HUES64 (cell line): ENCODE measurements around the gene ABT1.

Source experiments
- H3K27ac ChIP-seq: 2 replicates; pipeline ENCODE4 v1.7.0; 2013; ENCODE audit warnings: low read depth, low read length, inconsistent platforms
- H3K27me3 ChIP-seq: 2 replicates; pipeline ENCODE4 v1.6.1; 2013; ENCODE audit warnings: mild to moderate bottlenecking, low read length; ENCODE audit not compliant: insufficient read depth
- H3K36me3 ChIP-seq: 2 replicates; pipeline ENCODE4 v1.6.1; 2013; ENCODE audit warnings: mild to moderate bottlenecking, low read length; ENCODE audit not compliant: insufficient read depth
- H3K4me1 ChIP-seq: 2 replicates; pipeline ENCODE4 v1.6.1; 2013; ENCODE audit warnings: mild to moderate bottlenecking, low read length, moderate library complexity; ENCODE audit not compliant: insufficient read depth
- H3K4me3 ChIP-seq: 2 replicates; pipeline ENCODE4 v1.5.1; 2013; ENCODE audit warnings: mild to moderate bottlenecking, low read length, moderate library complexity
- H3K9ac ChIP-seq: 2 replicates; pipeline ENCODE4 v1.6.1; 2013; ENCODE audit warnings: mild to moderate bottlenecking, low read depth, low read length
- H3K9me3 ChIP-seq: 2 replicates; pipeline ENCODE4 v1.6.1; 2013; ENCODE audit warnings: low read depth, low read length; ENCODE audit not compliant: insufficient read depth
- WGBS: fragments of 150-250, 120-280 bp; methylation state at CpG from one replicate; pipeline ENCODE4 v1.1.7; 2013; ENCODE audit warnings: missing lambda C conversion rate; 5-methylcytosine and 5-hydroxymethylcytosine counted together

The ABT1 gene

DNA sequence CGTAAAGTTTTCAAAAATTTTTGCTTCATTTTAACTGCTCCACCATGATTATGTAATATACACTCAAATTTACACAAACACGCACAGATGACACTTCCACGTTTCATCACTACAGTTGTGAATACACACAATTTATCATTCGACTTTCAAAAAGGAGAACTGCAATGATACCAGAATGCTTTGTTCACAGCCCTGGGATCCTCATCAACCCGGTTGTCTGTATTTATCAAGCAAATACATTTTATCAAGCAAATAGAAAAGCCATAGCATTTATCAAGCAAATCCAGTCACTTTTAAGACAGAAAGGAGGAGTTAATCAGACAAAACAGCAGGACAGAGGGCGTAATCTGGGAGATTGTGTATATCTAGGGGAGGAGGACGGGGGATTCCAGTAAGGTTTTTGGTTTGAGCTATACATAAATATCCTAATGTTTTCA lies 20.3 kb upstream of the ABT1 start:
- Histone ChIP-seq H3K9me3 (peaks cover 5% of the 10 kb centered on the region; the same call in 1 of the 2 replicates), H3K27ac (no peak overlapping the region), H3K9ac (no peak overlapping the region), H3K4me1 (peaks cover 5% of the 10 kb centered on the region; the same call in 1 of the 2 replicates), H3K36me3 (no peaks in the 10 kb centered on the region), H3K27me3 (peaks cover 3% of the 10 kb centered on the region; the same call in 1 of the 2 replicates), H3K4me3 (peak overlapping the region; percentile 73)
- 59% methylated on average over 5 of the region's 7 CpGs for WGBS

DNA sequence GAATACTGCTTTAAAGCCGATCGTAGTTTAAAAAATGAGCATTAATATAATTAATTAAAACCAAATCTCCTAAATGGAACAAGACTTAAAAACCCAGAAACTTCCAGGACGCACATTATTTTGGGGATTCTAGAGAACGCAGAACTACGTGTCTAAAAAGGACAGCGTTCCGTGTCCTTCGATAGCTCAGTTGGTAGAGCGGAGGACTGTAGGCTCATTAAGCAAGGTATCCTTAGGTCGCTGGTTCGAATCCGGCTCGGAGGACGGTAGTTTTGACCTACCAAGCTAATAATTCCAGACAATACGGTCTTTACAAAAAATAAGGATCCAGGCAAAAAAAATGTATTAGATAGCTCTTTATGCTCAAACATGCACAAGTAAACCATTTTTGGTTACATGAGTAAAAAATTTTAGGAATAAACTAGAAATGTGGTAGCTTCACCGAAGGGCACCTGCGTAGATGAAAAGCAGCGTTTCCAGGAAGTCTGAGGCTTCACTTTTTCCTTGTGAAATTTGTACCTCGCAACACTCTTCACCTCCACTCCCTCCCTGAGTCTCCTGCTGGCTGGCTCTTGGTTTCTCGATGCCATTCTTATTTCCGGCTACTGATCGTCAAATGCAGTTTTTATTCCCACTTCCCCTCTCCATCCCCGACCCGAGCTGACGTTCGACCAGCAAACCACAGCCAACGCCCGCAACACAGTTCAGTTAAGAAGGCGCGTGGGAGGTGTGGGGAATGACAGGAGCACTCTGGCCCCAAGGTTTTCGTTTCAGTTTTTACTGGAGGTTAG lies 19.6 kb upstream of the ABT1 start:
- Histone ChIP-seq H3K4me1 (peaks cover 5% of the 10 kb centered on the region; the same call in 1 of the 2 replicates), H3K9me3 (peaks cover 5% of the 10 kb centered on the region; the same call in 1 of the 2 replicates), H3K27me3 (peaks cover 8% of the 10 kb centered on the region), H3K9ac (no peak overlapping the region), H3K27ac (no peak overlapping the region), H3K4me3 (peak overlapping the region; percentile 73), H3K36me3 (no peaks in the 10 kb centered on the region)
- under 1% methylated on average over 27 of the region's 31 CpGs for WGBS

DNA sequence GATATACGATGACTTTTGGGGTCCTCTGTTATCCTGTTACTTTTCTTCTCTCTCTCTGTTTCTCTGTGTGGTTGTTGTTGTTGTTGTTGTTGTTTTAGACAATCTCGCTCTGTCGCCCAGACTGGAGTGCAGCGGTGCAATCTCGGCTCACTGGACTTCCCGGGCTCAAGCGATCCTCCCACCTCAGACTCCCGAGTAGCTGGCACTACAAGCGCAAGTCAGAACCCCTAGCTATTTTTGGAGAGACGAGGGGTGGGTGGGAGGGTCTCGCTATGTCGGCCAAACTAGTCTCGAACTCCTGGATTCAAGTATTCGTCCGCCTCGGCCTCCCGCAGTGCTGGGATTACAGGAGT lies 19.1 kb upstream of the ABT1 start:
- peaks cover 5% of the 10 kb centered on the region; the same call in 1 of the 2 replicates for H3K4me1 ChIP-seq
- H3K36me3 ChIP-seq, result no peaks in the 10 kb centered on the region
- H3K4me3 ChIP-seq, result peak overlapping the region; percentile 73
- peaks cover 5% of the 10 kb centered on the region; the same call in 1 of the 2 replicates for H3K9me3 ChIP-seq
- H3K27ac ChIP-seq, result no peak overlapping the region
- H3K27me3 ChIP-seq, result peaks cover 10% of the 10 kb centered on the region
- no peak overlapping the region for H3K9ac ChIP-seq
- 3% methylated on average over 16 of the region's 17 CpGs for WGBS

DNA sequence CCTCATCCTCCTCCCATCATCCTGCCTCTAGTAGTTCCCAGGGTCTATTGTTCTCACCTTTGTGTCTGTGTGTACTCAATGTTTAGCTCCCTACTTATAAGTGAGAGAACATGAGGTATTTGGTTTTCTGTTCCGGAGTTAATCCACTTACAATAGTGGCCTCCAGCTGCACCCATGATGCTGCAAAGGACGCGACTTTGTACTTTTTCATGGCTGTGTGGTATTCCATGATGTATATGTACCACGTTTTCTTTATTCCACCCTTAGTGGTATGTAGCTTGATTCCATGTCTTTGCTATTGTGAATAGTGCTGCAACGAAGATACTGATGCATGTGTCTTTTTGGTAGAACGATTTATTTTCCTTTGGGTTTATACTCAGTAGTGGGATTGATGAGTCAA lies 18.5 kb upstream of the ABT1 start:
- Histone ChIP-seq H3K27ac (no peak overlapping the region), H3K9me3 (peaks cover 5% of the 10 kb centered on the region; the same call in 1 of the 2 replicates), H3K4me3 (no peak overlapping the region), H3K27me3 (peaks cover 10% of the 10 kb centered on the region), H3K36me3 (no peaks in the 10 kb centered on the region), H3K4me1 (peaks cover 5% of the 10 kb centered on the region; the same call in 1 of the 2 replicates), H3K9ac (no peak overlapping the region)
- 94% methylated on average over 6 of the region's 6 CpGs for WGBS

DNA sequence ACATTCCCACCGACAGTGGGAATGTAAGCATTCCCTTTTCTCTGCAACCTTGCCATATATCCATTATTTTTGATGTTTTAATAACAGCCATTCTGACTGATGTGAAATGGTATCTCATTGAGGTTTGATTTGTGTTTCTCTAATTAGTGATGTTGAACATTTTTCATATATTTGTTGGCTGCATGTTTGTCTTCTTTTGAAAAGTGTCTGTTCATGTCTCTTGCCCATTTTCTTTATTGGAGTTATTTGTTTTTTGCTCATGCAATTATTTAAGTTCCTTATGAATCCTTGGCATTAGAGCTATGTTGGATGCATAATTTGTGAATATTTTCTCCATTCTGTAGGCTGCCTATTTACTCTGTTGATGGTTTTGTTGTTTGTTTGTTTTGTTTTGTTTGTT lies 18.0 kb upstream of the ABT1 start:
- Histone ChIP-seq H3K27me3 (peaks cover 13% of the 10 kb centered on the region), H3K4me3 (no peak overlapping the region), H3K9ac (no peak overlapping the region), H3K9me3 (peaks cover 5% of the 10 kb centered on the region; the same call in 1 of the 2 replicates), H3K36me3 (no peaks in the 10 kb centered on the region), H3K27ac (no peak overlapping the region), H3K4me1 (peaks cover 5% of the 10 kb centered on the region; the same call in 1 of the 2 replicates)
- WGBS, result 100% methylated on average over 1 of the region's 1 CpG

DNA sequence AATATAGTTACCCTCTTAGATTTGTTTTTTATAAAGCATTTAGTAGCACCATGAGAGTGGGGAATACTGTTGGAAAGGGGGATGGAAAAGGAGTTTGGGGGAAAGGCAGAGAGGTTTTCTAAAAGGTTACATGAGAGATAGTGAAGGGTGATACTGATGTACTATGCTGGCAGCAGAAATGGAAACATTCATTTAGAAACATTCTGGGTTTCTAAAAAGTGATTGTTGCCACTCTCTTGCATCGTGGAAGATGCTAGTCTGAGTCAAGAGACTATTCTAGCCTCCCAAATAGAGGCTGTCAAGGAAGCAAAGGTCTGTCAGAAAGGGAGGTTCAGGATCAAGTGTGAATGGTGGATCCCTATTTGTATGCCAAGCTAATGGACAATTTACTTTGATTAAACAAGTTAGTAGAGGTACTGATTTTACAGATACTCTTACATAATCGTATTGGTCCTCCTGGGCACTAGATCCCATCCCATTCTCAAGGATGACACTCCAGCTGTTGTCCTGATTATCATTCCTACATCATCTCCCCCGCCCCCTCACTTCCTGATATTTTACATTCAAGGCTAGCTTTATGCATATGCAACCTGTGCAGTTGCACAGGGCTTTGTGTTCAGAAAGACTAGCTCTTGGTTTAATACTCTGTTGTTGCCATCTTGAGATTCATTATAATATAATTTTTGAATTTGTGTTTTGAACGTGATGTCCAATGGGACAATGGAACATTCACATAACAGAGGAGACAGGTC lies 15.4 kb upstream of the ABT1 start:
- Histone ChIP-seq H3K4me3 (no peak overlapping the region), H3K36me3 (no peaks in the 10 kb centered on the region), H3K27me3 (peaks cover 29% of the 10 kb centered on the region), H3K9ac (no peak overlapping the region), H3K4me1 (peaks cover 3% of the 10 kb centered on the region; the same call in 1 of the 2 replicates), H3K9me3 (peaks cover 5% of the 10 kb centered on the region; the same call in 1 of the 2 replicates), H3K27ac (no peak overlapping the region)
- 67% methylated on average over 4 of the region's 4 CpGs for WGBS

DNA sequence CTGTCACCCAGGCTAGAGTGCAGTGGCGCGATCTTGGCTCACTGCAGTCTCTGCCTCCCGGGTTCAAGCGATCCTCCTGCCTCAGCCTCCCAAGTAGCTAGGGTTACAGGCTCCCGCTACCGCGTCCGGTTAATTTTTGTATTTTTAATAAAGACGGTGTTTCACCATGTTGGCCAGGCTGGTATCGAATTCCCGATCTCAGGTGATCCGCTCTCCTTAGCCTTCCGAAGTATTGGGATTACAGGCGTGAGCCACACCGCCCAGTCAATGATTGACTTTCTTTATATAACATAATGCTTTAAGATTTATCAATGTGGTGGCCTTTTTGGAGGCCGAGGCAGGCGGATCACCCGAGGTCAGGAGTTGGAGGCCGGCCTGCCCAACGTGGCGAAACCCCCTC lies 7.8 kb upstream of the ABT1 start:
- Histone ChIP-seq H3K4me3 (no peak overlapping the region), H3K4me1 (no peaks in the 10 kb centered on the region), H3K27ac (no peak overlapping the region), H3K9ac (no peak overlapping the region), H3K9me3 (no peaks in the 10 kb centered on the region), H3K27me3 (peaks cover 17% of the 10 kb centered on the region; the same call in 1 of the 2 replicates), H3K36me3 (no peaks in the 10 kb centered on the region)
- WGBS, result 93% methylated on average over 20 of the region's 21 CpGs

DNA sequence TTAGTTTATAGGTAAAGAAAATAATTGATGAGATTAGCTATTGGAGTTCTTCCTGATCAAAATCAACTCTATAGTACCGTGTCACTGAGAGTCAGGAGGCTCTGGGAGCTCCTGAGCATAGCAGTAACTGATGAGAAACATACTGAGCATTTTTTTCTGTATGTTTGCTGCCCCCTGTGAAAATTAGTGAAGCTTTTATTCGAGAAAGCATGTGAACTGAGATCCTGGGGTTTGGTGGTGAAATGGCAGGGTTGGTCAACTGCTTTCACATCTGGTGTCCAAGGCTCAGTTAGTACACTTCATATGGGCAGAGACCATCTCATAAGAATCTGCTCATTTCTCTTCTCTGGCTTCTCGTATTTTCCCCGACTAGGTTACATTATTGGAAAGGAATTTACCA lies 4.1 kb upstream of the ABT1 start:
- no peaks in the 10 kb centered on the region for H3K9me3 ChIP-seq
- no peak overlapping the region for H3K27ac ChIP-seq
- WGBS, result 56% methylated on average over 3 of the region's 4 CpGs
- H3K4me1 ChIP-seq, result 0 out of 2 replicates have a peak, but pooled peaks cover under 1% of the 10 kb centered on the region
- H3K36me3 ChIP-seq, result no peaks in the 10 kb centered on the region
- H3K9ac ChIP-seq, result no peak overlapping the region
- H3K4me3 ChIP-seq, result no peak overlapping the region
- H3K27me3 ChIP-seq, result no peaks in the 10 kb centered on the region; the same call in 1 of the 2 replicates

DNA sequence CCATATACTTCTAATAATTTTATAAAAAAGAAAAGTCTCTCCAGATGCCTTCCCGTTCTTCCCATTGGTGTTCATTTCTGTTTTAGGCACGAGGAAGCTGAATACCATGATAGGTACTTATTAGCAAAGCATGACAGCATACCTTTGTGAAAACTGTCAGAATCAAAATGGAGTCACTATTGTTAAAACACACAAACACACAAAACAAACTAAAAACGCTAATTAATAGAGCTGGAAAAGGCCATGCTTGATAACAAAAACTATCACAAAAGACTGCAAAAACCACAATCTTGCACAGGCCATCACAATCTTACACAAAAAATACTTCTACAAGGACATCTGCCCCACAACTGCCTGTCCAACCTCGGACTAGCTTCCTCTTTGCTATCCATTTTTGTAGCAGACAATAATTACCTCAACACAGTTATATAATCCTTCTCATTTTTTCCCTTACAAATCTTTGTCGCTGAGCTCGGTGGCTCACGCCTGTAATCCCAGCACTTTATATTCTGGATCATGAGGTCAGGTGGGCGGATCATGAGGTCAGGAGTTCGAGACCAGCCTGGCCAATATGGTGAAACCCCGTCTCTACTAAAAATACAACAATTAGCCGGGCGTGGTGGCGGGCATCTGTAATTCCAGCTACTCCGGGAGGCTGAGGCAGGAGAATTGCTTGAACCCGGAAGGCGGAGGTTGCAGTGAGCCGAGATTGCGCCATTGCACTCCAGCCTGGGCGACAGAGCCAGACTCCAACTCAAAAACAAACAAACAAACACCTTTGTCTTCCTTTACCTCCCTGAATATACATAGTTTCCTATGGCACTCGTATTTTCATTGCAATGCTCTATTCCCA lies 3.2 kb upstream of the ABT1 start:
- Histone ChIP-seq H3K4me1 (0 out of 2 replicates have a peak, but pooled peaks cover 2% of the 10 kb centered on the region), H3K36me3 (peaks cover 5% of the 10 kb centered on the region), H3K9ac (no peak overlapping the region), H3K9me3 (no peaks in the 10 kb centered on the region), H3K27me3 (no peaks in the 10 kb centered on the region; the same call in 1 of the 2 replicates), H3K27ac (no peak overlapping the region), H3K4me3 (peak overlapping the region; percentile 87)
- WGBS, result 60% methylated on average over 20 of the region's 20 CpGs

DNA sequence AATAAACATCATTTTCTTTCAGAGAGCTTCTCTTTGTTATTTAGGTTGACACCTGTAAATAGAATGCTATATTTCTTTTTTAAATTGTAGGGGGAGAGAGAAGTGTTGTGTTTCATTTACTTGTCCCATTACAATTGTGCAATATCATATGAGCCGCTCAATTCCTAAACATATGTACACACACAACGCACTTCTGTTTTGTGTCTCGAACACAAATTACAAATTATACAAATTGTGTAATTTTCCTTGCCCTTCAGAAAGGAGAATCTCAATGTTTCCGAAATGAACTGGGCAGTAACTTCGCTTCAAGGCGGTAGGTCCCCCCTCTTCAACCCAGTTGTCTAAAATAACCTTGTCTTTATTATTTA lies 2.6 kb upstream of the ABT1 start:
- Histone ChIP-seq H3K4me3 (peak overlapping the region; percentile 87), H3K4me1 (0 out of 2 replicates have a peak, but pooled peaks cover 2% of the 10 kb centered on the region), H3K9ac (no peak overlapping the region), H3K27me3 (no peaks in the 10 kb centered on the region; the same call in 1 of the 2 replicates), H3K36me3 (peaks cover 12% of the 10 kb centered on the region), H3K9me3 (no peaks in the 10 kb centered on the region), H3K27ac (no peak overlapping the region)
- 67% methylated on average over 6 of the region's 6 CpGs for WGBS
